Left lobe of liver (tissue), 2 donors: ENCODE data around the gene LCAT. TPM values are rescaled to one million over a fixed set of nuclear protein-coding genes. Genes with fewer than 3 reads are reported as not detected.

Experiments
- ATAC-seq: fragments of 200-7000 bp; cut with Tn5 transposase; one replicate; pipeline ENCODE4 v1.9.1; 2020; ENCODE audit warnings: mild to moderate bottlenecking, moderate library complexity
- DNase-seq: peaks from one replicate; pipeline ENCODE4 v3.0.0-alpha.2; 2020; ENCODE audit warnings: low spot score
- total RNA-seq: library from RNA; stranded (reverse); gene quantifications from one replicate; pipeline ENCODE4 v1.2.1, GENCODE V29; 2021
- donor health status: DM: no; HTN: no; CAD: no; lungs with moderate emphysema.
- donor health status: DM: no; HTN: yes; CAD: no.

LCAT gene
- total RNA-seq, 1 donor from 2014 or later: 172 TPM

DNA sequence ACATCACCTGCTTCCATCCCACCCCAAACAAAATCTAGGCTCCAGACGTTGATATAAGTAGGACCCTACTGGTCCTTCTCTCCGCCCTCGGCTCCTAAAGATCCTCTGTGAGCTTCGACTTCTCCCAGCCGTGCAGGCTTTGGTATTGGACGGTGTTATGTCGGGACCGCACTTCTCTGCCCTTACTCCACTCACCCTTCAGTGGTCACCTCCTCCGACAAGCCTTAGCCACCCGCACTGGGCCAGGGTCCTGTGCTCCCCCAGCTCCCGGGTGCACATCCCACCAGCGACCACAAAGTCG, 8.9 kb downstream of the LCAT start:
- ATAC-seq: no peak
- DNase-seq: no peak

DNA sequence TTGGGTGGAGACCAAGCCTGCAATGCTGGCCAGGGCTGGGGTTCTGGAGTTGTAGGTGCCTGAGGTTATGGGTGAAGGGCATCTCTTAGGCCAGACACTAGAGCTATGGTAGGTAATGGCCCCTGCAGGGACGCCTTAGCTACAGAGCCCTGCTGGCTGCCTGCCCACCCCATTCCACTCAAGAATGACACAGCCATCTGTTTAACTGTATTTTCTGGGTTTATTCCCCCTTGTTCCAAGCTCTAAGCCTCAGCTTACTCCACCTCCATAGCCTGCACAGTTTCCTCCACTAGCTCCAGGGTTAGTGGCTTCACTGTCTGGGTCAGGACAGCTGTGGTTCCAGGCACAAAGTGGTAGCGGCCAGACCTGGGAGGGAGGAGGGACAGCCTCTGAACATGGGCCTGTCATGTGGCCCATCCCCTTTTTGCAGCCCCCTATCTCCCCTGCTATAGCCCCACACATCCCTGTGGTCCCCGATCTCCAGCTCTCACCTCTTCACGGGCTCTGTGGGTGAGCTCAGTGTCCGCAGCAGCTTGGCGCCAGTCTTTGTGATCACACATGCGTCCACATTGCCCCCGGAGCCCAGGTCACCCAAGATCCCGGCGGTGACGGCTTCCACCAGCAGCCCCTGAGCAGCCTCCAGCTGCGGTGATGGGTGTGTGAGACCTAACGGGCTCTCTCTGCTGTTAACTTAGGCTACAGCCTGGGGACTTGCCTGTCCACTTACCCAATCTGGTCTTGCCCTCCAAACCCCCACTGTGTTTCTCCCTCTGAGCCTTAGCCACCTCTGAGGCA, 9.4 kb downstream of the LCAT start:
- ATAC-seq (no peak), DNase-seq (peak; percentile 53)

DNA sequence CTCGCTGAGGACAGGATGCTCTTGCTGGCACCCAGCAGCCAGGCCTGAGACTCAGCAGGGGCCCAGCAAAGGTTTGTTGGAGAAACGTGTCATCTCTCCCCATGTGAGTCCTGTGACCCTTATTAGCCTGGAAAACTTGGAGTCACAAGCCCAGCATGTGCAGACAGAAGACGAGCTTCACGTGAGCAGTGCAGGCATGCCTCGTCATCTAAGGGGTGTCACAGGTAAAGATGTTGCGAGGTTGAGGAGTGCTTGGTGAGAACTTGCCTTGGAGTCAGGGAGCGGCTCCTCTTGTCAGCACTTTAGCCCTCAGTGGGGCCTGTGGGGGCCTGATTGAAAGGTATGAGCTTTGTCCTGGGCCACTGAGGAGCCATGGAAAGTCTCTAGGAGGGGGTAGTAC, 10.1 kb downstream of the LCAT start:
- ATAC-seq (no peak), DNase-seq (no peak)

DNA sequence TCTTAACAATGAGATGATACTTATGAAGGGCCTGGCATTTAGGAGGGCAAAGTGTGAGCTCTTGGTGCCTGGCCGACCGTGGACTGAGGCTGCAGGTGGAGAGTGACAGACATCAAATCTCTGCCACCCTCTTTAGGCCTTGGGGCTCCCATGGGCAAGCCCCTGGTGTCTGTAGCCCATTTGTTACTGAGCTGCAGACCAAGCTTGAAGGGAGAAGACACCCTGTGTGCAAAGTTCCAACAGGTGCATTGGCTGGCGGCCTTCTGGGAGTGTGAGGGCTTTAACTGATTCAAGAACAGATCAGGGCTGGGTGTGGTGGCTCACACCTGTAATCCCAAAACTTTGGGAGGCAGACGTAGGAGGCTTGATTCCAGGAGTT, 11.5 kb downstream of the LCAT start:
- DNase-seq (no peak), ATAC-seq (no peak)

DNA sequence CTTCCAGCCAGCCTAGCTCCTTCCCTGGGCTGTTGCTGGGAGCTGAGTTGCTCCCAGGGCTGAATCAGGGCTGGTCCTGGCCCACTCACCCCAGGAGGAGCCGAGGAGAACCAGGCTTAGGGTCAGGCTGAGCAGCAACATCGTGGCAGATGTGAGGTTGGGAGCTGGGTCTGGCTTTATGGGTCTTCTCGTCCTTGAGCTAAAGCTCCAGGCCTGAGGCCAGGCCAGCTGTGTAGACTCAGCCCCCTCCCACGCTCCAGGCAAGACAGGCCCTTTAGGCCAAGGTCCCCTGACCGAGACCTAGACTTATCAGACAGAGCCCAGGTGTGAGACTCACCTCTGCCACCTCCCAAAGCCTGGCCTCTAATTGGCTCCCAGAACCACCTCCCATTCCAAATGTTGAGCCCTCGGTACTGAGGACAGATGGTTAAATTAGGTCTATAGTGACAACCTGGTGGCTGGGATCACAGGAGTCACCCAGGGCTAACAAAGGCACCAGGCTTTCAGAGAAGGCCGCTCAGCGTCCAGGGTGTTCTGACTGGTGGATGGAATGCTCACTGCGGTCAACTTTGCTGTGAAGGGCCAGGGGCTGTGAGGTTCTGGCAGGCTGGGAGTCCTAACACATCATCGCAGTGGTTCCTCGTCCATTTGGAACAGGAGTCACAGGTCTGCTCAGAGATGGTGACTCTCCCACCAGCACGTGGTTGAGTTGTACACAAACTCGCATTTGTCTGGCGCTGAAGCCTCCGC, 12.0 kb downstream of the LCAT start, which contains the start of gene CTRL:
Gene CTRL (minus strand): TSS at position 151 of the 750 bp plus-strand sequence. CDS start 10 bp downstream, at position 141.
- DNase-seq (no peak), ATAC-seq (no peak)

DNA sequence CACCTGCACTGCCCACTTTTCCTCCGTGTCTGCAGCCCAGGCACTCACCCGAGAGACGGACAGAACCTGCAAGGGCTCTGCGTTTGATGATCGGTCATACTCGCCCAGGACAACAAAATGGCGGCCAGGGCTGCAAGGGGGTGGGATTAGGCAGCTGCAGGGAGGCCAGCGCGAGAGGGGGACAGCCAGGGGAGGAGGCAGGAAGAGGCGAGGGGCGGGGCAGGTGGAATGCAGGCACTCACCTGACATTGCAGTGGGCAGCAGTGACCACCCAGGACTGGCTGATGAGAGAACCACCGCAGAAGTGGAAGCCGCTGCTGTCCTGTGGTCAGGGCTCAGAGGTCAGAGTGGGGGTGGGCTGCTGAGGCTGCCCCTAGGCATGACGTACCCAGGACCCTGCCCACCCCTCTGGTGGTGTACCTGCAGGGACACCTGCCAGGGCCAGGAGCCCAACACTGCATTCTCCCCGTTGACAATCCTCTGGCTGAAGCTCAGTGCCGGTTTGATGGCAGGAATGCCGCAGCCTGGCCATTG, 13.2 kb downstream of the LCAT start:
- no peak for DNase-seq

DNA sequence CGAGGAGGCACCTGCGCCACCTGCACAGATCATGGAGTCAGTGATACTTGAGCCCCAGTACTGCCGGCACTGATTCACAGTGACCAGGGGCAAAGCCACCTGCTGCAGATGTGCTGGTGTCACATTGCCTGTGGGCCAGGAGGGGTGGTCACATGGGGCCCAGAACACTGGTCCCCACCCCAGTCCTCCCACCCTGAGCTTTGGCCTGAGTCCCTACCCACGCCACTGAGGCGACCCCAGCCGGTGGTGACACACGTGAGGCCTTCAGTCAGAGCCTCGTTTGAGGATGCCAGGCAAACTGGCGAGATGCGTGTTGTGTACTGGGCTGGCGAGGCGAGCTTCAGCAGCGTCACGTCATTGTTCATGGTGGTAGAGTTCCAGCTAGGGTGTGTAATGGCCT, 13.7 kb downstream of the LCAT start:
- no peak for ATAC-seq
- no peak for DNase-seq

More for the DNA sequence above, 13.2 kb downstream of the LCAT start:
- ATAC-seq: no peak

DNA sequence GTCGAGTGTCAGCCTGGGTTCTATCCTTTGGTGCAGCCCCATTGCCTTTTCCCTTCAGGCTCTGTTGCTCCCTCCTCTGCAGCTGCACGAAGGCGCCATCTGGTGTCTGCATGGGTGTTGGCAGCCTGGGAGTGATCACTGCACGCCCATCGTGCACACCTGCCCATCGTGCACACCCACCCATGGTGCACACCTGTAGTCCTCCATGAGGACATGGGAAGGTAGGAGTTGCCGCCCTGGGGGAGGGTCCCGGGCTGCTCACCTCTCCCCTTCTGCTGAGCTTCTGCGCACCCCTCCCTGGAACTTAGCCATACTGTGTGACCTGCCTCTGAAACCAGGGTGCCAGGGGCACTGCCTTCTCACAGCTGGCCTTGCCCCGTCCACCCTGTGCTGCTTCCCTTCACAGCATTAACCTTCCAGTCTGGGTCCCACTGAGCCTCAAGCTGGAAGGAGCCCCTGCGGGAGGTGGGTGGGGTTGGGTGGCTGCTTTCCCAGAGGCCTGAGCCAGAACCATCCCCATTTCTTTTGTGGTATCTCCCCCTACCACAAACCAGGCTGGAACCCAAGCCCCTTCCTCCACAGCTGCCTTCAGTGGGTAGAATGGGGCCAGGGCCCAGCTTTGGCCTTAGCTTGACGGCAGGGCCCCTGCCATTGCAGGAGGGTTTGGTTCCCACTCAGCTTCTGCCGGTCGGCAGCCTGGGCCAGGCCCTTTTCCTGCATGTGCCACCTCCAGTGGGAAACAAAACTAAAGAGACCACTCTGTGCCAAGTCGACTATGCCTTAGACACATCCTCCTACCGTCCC, 15.2 kb downstream of the LCAT start:
- ATAC-seq (peak; percentile 87), DNase-seq (peak; percentile 79)

DNA sequence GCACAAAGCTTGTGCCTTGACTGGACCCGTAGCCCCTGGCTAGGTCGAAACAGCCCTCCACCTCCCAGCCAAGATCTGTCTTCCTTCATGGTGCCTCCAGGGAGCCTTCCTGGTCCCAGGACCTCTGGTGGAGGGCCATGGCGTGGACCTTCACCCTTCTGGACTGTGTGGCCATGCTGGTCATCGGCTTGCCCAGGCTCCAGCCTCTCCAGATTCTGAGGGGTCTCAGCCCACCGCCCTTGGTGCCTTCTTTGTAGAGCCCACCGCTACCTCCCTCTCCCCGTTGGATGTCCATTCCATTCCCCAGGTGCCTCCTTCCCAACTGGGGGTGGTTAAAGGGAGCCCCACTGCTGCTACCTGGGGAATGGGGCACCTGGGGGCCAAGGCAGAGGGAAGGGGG, 15.8 kb downstream of the LCAT start:
- no peak for DNase-seq
- peak; percentile 2 for ATAC-seq

DNA sequence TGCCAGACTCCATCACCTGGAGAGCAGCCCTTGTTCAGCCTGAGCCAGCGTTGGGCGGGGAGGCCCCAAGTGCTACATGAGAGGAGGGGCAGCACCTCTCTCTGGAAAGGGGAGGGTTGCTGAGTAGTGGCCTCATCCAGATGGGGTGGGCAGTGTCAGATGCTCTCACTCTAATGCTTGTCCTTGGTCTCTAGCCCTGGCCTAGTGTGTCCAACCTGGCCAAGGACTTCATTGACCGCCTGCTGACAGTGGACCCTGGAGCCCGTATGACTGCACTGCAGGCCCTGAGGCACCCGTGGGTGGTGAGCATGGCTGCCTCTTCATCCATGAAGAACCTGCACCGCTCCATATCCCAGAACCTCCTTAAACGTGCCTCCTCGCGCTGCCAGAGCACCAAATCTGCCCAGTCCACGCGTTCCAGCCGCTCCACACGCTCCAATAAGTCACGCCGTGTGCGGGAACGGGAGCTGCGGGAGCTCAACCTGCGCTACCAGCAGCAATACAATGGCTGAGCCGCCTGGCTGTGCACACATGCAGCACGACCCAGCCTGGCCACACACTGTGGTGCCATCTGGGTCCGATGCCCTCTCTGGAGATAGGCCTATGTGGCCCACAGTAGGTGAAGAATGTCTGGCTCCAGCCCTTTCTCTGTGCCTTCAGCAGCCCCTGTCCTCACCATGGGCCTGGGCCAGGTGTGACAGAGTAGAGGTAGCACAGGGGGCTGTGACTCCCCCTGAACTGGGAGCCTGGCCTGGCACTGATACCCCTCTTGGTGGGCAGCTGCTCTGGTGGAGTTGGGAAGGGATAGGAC, 16.6 kb downstream of the LCAT start:
- ATAC-seq: no peak
- no peak for DNase-seq

DNA sequence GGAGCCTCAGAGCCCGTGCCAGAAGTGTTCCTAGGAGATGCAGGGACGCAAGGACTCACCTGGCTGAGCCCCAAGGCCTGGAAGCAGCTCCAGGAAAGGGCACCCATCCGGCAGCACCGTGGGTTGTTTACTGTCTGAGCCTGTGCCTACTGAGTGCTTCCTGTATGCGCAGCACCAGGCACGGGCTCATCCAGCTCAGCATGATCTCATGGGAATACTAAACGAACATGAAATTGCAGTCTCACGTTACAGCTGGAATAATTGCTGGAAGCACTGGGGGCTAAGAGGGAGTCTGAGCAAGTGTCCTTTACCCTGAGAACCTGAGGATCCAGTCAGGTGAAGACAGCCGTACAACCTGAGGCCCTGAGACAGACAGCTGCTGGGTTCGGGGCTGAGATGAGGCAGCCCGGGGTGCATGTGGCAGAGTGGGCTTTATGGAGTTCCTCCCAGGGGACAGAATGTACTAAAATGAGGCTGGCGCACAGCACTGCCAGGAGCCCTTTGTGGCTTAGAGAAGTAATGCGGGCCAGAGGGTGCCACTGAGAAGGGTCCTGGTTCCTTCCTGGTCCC, 17.7 kb downstream of the LCAT start:
- no peak for ATAC-seq
- DNase-seq: peak; percentile 46

DNA sequence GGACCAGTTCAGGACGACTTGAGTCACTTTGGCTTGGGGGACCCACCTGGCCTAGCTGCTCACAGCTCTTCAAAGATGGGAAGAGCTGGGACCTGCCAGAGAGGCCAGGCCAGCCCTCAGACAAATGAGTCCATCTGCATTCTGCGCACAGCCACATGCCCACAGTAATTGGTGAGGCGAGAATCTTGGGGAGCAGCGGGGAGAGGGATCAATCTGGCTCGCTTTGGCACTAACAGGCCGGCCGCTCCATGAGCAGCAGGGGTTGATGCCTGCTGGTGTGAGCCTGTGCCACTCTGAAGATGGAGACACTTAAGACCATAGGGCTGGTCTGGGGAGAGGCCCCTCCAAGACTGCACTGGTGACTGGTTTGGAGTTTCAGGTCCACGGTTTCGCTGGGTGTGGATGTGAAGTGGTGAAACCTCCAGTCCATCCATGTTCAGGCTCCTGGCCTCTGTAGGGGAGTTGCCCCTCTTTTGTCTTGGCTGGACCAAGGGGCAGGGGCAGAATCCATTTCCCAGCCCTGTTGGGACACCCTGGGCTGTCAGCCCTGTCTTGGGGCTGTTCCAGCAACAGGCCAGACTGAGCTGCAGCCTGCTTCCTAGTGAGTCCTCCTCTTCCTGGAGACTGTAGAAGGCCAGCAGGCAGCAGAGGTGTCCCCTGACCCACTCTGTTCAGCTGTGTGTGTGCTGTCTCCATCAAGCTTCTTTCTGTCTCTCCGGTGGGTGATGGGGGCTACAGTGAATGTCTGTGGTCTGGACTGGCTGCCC, 19.6 kb downstream of the LCAT start:
- peak; percentile 42 for ATAC-seq
- peak; percentile 50 for DNase-seq

DNA sequence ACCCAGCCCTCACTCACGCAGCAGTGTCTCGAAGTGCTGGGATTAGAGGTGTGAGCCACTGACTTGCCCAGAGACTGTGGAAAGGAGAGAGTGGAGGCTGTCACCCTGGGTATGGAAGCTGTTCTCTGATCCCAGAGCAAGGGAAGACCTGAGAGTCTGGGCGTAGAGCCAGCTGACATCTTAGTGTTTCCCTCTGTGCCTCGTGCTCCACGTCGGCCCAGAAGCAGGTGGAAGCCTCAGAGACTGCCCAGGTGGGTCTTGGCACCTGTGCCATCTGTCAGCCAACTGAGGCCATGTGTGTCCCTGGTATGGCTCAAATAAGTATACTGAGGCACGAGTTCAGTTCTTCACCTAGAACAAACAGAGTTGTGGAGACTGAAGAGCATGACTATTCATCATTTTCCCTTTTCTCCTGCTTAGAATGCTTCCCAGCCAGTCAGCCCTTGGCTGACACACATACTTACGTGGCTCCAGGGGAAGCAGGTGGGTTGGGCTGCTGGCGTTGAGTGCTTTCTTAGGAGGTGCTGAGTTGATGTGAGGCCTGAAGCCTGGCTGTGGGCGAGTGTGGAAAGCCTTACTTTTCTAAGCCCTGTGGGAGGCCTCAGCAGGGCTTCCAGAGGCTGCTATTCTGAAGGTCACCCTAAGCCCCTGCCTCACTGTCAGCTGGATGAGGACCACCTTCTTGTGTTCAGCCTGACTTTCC, 20.4 kb downstream of the LCAT start:
- DNase-seq (peak; percentile 47), ATAC-seq (peak; percentile 19)

DNA sequence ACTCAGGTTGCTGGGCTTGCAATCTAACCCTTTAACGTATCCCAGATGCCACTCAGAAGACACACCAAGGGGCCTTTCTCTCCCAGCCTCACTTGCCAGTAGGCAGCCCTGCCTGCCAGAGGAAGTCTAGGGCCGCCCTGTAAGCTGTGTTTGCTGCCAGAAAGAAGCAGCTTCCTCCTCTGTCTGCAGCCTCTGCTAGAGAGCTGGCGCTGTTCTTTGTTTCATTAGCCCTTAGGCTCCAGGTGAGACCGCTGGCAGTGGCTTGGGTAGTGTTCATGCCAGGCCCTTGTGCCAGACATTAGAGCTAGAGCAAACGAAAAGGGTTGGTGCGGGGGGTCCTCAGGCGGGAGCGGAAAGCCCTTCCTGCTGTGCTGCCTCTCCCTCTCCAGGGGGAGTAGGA, 21.2 kb downstream of the LCAT start:
- ATAC-seq (no peak), DNase-seq (no peak)

DNA sequence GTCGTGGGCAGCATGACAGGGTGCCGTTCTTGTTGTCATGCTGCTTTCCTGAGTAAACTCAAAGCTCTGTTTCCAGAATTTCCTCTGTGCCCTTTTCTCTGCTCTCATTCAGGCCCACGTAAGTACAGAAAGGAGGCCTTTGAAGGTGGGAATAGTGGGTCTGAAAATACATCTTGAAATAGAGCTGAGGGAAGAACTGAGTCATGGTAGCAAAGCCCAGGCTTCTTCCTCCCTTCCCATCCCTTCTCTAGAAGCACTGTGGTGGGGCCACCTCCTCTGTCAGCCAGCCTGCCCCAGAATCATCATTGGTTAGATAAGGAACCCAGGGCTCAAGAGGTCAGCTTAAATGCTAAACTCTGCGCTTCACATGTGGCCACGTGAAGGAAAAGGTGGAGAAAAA, 21.7 kb downstream of the LCAT start:
- DNase-seq: no peak
- no peak for ATAC-seq

DNA sequence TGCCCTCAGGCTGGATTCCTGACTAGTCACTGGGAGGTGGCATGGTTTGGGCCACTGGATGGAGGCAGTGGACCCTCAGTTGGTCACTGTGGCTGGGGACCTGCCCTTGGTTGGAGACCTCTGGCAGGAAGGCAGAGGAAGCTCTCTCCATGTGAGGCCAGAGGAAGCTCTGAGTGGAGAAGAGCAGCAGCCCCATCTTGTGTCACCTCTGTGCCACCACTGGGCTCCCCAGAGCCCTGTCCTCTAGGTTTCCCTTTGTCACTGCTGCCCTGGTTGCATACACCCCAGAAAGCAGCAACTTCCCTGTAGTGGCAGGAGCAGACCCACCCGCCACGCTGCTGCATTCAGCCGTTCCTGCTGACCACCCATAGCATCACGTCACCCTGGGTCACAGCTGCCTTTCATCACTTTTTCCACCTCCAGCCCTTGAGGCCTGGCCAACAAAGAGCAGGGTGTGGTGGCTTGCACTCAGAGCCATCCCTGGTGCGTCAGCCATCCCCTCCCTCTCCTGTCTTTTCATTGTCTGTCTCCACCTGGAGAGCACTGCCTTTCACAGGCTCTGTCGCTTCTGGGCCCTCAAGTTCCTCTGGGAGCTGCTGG, 24.2 kb downstream of the LCAT start:
- no peak for ATAC-seq
- DNase-seq: no peak

DNA sequence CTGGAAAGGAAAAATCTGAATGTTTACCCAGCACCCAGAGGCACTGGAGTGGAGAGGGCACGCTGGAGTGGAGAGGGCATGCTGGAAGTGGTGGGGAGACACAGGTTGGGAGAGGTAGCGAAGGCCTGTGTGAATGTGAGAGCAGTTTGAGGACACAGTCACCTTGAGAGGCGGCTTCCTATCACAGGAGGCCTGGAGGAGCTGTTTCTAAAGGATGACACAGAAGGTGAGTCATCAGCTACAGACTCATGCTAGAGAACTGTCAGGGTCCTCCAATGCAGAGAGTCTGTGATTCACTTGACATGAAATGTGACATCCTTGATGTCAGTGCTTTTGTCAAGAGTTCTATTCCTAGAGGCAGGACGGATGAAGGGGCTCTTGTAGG, 26.1 kb downstream of the LCAT start:
- no peak for DNase-seq
- ATAC-seq: no peak

DNA sequence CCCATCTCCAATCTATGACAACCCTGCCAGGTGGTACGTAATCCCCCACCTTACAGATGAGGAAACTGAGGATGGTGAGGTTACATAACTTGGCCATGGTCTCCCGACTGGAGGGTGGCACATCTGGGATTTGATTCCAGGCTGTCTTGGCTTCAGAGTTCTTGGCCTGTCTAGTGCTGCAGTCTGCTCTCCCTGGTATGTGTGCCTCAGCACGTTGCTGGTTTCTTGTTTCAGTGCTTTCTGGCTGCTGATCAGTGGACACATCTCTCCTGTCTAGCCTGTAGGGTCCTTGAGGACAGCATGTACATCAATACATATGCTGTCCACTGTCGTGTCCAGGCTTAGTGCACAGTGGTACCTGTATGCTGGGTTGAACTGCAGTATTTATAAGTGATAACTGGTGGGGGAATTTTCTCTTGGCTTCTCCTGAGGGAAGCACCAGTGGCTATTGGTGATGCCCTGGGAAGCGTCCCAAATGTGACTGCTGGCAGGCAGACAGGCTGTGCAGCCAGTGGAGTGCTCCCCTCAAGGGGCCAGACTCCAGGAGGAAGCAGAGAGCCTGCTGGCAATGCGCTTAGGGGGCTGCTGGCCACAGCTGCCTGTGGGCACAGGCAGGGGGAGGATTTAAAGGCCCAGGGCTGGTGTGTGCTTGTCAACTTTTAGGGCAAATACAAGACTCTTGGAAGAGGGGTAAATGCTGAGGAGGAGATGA, 26.6 kb downstream of the LCAT start:
- DNase-seq (peak; percentile 51), ATAC-seq (peak; percentile 7)
